ENCODE results near the gene ATN1.
"Not testable (repeated sequence)": the region's sequence is repeated elsewhere in the genome, so short reads cannot be mapped to it uniquely, and the experiment has no call there.

Gene ATN1, protein sequence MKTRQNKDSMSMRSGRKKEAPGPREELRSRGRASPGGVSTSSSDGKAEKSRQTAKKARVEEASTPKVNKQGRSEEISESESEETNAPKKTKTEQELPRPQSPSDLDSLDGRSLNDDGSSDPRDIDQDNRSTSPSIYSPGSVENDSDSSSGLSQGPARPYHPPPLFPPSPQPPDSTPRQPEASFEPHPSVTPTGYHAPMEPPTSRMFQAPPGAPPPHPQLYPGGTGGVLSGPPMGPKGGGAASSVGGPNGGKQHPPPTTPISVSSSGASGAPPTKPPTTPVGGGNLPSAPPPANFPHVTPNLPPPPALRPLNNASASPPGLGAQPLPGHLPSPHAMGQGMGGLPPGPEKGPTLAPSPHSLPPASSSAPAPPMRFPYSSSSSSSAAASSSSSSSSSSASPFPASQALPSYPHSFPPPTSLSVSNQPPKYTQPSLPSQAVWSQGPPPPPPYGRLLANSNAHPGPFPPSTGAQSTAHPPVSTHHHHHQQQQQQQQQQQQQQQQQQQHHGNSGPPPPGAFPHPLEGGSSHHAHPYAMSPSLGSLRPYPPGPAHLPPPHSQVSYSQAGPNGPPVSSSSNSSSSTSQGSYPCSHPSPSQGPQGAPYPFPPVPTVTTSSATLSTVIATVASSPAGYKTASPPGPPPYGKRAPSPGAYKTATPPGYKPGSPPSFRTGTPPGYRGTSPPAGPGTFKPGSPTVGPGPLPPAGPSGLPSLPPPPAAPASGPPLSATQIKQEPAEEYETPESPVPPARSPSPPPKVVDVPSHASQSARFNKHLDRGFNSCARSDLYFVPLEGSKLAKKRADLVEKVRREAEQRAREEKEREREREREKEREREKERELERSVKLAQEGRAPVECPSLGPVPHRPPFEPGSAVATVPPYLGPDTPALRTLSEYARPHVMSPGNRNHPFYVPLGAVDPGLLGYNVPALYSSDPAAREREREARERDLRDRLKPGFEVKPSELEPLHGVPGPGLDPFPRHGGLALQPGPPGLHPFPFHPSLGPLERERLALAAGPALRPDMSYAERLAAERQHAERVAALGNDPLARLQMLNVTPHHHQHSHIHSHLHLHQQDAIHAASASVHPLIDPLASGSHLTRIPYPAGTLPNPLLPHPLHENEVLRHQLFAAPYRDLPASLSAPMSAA (N-terminal part only)

DNA sequence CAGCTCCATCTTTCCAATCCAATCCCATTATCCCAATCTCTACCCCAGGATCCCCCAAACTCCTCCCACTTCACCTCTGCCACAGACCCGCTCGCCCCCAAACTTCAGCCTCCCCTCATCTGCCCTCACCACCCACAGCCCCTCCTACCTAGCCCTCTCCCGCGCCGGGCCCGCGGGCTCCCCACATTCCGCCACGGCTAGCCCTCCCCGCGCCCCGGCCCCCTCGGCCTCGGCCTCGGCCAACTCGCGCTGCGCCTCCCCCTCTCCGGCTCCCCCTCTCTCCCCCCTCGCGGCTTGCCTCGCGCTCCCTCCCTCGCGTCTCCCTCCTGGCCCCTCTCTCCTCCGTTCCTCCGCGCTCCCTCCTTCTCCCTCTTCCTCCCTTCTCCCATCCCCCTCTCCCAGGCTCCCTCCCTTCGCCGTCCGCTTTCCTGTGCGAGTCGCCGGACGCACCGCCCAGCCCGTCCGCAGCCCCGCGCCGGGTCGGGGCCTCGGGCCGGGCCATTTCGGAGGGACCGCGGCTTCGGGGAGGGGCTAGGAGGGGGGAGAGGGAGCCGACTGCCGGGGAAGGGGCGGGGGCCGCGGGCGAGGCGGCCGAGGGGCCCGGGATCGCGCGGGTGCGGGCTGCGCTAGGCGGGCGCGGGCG lies at the start of gene ATN1:
Gene ATN1, plus strand, starts transcription at position 581 of the 643 bp plus-strand sequence. CDS start 6,043 bp downstream, outside the sequence.
- no peak for DNase-seq

DNA sequence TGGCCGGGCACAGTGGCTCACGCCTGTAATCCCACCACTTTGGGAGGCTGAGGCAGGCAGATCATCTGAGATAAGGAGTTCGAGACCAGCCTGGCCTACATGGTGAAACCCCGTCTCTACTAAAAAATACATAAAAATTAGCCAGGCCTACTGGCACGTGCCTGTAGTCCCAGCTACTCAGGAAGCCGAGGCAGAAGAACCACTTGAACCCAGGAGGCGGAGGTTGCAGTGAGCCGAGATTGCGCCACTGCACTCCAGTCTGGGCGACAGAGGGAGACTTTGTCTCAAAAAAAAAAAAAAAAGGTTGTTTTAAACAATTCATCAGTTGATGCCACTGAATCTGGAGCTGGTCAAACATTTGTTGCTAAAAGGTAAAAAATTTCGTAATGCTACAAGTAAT lies 47.9 kb upstream of the ATN1 start:
- DNase-seq: not testable (repeated sequence)

DNA sequence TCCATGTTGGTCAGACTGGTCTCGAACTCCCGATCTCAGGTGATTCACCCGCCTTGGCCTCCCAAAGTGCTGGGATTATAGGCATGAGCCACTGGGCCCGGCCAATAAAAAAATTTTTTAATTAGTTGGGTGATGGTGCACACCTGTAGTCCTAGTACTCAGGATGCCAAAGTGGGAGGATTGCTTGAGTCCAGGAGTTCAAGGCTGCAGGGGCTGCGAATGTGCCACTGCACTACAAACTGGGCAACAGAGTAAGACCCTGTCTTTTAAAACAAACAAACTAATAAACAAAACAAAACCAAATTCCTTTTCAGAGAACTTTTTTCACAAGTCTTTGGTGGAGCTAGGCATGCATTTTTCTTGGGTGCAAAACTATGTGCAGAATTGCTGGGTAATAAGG lies 44.5 kb upstream of the ATN1 start:
- no peak for DNase-seq

DNA sequence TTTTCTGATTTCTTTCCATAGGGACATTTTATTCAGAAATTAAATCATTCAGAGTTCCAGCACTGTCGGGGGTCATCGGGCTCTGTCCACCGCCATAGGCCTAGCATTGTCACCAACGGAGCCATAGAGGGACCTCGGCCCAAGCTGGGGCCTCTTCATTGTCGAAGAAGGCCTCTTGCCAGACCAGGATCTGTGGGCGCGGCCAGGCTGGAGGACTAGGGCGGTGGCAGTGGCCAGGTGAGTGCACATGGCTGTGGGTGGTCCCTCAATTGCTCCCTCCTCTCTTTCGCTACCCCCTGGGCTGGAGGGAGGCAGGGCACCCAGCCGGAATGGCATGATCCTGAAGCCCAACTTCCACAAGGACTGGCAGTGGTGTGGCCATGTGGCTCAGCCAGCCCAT lies 44.1 kb upstream of the ATN1 start:
- DNase-seq: no peak

DNA sequence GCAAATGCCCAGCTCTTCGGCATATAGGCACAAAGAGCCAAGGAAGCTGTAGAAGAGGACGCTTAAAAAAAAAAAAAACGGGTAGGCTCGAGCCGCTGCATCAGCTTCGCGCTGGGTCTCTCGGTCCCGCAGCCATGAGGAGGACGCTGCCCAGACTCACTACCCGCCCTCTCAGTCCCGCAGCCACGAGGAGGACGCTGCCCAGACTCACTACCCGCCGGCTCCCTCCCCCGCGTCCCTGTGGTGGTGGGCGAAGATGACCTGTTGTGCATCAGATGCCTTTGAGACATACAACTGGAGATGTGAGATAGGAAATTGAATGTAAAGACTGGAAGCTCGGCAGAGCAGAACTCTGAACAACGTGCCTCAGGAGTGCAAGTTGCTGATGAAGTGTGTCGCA lies 43.2 kb upstream of the ATN1 start:
- DNase-seq: no peak

DNA sequence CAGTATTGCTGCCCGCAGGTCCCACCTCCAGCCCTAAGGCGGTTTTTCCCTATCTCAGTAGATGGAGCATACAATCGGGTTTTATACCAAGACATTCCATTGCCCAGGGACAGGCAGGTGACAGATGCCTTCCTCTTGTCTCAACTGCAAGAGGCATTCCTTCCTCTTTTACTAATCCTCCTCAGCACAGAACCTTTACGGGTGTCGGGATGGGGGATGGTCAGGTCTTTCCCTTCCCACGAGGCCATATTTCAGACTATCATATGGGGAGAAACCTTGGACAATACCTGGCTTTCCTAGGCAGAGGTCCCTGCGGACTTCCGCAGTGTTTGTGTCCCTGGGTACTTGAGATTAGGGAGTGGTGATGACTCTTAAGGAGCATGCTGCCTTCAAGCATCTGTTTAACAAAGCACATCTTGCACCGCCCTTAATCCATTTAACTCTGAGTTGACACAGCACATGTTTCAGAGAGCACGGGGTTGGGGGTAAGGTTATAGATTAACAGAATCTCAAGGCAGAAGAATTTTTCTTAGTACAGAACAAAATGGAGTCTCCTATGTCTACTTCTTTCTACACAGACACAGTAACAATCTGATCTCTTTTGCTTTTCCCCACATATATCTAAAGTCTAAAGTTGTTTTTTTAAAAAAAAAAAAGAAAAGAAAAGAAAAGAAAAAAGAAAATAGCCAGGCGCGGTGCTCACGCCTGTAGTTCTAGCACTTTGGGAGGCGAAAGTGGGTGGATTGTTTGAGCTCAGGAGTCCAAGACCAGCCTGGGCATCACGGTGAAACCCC lies 41.4 kb upstream of the ATN1 start:
- not testable (repeated sequence) for DNase-seq

DNA sequence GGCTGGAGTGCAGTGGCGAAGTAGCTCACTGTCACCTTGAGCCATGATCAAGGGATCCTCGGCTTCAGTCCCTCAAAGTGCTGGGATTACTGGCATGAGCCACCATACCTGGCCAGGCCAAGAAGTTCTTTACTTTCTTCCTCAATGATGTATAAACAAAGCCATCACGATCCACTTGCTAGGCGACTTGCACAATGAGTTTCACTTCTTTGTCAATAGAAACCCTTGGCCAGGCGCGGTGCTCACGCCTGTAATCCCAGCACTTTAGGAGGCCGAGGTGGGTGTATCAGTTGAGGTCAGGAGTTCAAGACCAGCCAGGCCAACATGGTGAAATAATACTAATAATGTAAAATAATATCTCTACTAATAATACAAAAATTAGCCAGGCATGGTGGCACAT lies 40.3 kb upstream of the ATN1 start:
- no peak for DNase-seq

DNA sequence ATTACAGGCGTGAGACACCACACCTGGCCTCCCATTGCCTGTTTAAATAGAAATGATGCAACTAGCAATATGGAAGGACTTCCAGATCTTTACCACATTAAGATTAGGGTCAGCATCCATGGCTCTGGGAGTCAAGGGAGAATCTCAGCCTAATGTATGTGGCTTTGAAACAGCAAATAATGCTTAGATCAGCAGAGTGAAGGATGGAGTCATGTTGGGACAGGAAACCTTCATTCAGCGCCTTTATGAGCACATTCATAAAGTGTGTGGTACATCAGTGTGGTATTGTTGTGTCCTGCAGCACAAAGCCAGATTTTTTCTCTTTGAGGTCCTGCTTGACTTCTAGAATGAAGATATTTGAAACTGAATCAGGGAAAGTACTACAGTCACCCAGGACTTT lies 39.4 kb upstream of the ATN1 start:
- no peak for DNase-seq

DNA sequence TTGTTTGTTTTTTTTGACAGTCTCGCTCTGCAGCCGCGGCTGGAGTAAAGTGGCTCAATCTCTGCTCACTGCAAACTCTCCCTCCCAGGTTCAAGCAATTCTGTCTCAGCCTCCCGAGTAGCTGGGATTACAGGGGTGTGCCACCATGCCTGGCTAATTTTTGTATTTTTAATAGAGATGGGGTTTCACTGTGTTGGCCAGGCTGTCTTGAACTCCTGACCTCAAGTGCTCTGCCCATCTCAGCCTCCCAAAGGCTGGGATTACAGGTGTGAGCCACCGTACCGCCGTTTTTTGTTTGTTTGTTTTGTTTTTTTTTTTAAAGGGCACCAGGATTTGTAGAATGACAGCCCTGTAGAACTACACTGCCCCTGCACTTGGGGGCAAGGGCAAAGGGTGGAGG lies 39.0 kb upstream of the ATN1 start:
- DNase-seq: not testable (repeated sequence)

DNA sequence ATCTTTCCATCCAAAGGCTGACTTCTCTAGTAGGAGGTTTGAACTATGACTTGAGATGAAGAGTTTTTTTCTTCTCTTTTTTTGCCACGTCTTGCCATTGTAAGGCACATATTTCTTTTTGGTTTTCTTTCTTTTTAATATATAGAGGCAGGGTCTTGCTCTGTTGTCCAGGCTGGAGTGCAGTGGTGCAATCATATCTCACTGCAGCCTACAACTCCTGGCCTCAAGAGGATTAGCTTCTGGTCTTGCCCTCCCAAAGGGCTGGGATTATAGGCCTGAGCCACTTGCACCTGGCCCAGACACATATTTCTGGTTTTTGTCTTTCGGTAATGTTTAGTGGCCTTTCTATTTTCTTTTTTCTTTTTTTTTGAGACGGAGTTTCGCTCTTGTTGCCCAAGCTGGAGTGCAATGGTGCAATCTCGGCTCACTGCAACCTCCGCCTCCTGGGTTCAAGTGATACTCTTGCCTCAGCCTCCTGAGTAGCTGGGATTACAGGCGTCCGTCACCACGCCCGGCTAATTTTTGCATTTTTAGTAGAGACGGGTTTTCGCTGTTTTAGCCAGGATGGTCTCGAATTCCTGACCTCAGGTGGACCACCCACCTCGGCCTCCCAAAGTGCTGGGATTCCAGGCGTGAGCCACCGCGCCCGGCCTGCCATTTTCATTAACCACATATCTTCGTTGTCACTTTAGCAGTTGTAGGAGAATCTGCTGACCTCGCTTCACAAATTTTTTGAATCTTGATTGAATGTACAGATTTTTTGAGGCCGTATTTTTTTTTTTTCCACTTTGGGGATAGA lies 37.8 kb upstream of the ATN1 start:
- not testable (repeated sequence) for DNase-seq

DNA sequence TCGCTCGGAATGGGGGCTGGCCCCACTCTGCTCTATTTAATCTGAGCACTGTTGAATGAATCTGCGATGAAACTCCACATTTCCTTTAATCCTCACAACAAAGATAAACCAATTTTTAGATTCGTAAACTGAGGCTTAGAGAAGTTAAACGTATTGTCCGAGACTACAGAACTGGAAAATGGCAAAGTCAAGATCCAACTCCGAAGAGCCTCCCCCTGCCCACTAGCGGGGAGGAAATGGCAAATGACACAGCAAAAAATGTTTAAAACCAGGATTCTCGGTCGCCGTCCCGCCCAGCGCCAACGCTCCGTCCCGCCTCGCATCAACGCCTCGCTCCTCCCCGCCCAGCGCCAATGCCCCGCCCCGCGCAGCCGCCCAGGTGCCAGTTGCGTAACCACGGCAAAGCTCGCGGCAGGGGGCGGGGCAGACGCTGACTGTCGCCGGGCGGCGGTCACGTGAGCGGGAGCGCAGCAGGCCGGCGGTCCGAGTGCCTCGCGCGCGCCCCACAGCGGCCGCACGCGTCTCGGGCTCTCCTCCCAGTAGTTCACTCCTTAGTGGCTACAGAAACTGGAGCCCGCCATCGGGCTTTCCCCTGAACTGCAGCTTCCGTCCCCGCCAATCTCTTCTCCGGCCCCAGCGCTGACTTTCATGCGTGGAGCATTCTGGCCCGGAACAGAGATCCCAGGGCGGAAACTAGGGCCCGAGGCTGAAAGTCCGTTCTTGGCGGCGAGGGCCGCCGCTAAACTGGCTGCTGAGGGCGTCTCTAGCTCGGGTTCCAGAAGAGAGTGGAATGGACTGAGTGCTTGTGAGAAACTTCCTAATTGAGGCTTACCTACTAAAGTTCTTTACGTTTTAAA lies 36.7 kb upstream of the ATN1 start:
- peak; percentile 82 for DNase-seq

DNA sequence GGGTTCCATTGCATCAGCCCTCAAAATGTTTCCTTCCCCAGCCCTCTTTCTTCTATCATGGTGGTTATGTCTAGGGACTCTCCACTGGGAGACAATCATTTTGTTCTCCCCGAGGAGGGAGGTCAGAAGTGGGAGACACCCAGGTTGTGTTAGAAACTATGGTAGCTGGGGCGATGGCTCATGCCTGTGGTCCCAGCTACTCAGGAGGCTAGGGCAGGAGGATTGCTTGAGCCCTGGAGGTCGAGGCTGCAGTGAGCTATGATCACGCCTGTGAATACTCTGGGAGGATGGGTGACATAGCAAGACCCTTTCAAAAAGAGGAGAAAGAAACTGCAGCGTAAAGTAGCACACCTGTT lies 36.1 kb upstream of the ATN1 start:
- DNase-seq: no peak

DNA sequence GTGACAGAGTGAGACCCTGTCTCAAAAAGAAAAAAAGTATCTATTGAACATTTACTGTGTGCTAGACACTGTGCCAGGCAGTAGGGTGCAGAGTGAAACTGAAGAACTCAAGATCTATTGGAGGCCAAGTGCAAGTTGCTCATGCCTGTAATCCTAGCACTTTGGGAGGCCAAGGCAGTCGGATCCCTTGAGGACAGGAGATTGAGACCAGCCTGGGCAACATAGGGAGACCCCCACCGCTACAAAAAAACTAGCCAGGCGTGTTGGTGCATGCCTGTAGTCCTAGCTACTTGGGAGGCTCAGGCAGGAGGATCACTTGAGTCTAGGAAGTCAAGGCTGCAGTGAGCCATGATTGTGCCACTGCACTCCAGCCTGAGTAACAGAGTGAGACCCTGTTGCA lies 35.1 kb upstream of the ATN1 start:
- not testable (repeated sequence) for DNase-seq

DNA sequence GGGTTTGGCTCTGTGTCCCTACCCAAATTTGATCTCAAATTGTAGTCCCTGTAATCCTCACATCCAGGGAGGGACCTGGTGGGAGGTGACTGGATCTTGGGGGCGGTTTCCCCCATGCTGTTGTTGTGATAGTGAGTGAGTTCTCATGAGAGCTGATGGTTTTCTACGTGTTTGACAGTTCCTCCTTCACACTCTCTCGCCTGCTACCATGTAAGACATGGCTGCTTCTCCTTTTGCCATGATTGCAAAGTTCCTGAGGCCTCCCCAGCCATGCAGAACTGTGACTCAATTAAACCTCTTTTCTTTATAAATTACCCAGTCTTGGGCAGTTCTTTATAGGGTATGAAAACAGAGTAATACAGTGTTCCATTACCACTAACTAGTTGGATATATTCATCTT lies 33.4 kb upstream of the ATN1 start:
- DNase-seq: no peak

DNA sequence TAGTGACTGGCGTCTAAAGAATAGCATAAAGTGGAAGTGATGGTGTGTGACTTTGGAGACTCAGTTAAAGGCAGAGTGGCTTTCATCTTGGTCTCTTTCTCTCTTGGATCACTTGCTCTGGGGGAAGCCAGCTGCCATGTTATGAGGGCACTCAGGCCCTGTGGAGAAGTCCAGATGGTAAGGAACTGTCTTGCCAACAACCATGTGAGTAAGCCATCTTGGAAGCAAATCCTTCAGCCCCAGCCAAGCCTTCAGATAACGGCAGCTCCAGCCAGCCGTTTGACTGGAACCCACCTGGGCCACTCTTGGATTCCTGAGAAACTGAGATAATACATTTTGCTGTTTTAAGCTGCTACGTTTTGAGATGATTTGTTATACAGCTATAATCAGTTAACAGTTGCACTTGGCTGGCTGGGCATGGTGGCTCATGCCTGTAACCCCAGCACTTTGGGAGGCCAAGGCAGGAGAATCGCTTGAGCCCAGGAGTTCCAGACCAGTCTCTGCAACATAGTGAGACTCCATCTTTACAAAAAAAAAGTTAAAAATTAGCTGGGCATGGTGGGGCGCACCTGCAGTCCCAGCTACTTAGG lies 30.8 kb upstream of the ATN1 start:
- DNase-seq: no peak

DNA sequence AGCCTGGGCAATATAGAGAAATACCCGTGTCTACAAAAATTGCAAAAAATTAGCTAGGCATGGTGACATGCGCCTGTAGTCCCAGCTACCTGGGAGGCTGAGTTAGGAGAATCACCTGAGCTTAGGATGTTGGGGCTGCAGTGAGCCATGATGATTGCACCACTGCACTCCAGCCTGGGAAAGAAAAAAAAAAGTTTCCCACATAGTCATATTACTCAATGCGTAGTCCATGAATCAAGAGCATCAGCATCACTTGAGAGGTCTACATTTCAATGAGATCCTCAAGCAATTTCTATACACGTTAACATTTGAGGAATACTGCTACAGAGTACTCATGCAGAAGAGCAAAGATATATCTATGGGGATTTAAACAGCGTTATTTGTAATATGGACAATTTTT lies 28.3 kb upstream of the ATN1 start:
- DNase-seq: no peak

DNA sequence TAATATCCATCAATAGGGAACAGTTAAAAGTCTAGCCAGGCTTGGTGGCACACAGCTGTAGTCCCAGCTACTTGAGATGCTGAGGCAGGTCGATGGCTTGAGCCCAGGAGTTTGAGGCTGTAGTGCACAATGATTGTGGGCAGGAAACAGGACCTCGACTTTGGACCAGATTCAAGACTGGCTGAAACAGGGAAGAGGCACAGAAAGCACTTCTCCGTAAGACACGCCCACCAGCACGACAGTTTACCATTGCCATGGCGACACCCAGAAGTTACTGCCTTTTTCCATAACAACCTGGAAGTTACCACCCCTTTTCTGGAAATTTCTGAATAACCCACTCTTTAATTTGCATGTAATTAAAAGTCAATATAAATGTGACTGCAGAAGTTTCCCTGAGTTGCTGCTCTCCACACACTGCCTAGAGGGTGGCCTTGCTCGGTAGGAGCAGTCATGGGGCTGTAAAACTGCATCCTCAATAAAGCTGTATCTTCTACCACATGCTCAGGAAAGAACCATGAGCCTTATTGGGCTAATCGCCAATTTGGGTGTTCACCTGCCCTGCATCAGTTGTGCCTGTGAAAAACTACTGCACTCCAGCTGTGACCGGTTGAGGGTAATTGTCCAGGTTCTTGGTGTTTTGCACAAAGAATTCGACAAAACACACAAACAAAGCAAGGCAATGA lies 27.8 kb upstream of the ATN1 start:
- DNase-seq: no peak

DNA sequence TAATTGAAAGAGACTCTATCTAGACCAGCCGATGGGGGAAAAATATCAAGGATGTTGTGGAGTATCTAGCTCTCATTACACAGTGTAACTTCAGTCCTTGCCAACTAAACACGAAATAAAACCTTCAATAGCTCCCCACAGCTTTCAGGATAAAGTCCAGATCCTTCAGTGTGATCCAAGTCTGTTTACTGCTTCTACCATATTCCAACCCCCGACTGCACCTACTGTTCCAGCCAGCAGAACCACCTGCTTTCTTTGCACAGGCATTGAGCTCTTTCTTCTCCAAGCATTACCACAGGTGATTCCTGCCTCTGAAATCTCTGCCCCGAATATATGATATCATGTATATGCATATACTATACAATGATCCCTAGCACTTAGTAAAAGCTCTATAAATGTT lies 25.3 kb upstream of the ATN1 start:
- no peak for DNase-seq

DNA sequence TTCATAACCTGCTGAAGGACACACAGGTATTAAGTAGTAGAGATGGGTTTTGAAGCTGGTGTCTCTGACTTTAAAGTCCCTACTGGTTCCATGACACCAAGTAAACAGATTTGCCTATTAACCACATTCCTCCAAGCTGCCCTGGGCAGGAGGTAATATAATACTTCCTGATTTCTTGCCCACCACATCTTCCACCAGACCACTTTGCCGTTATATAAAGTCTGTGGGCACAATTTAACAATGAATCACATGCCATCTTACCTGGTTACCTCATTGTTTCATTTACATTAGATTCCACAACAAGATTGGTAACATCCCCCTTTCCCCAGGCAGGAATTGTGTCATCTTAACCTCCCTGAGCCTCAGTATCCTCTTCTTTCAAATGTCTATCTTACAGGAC lies 24.0 kb upstream of the ATN1 start:
- DNase-seq: no peak

All from NK-92 treated with Interleukin-12 subunit alpha and Interleukin-12 subunit beta, amount 100 ng/mL, for 24 hours (cell line).